ENCODE measurements around the gene TRHDE. TPM values are rescaled to one million over a fixed set of nuclear protein-coding genes. Genes with fewer than 3 reads are reported as not detected.

Gene TRHDE
- total RNA-seq, 4 donors from 2014 or later = 0.77 to 31.2 (median 12.9) TPM

- Histone ChIP-seq H3K9me3 (no peaks in the 10 kb centered on the region), H3K27ac (no peak overlapping the region), H3K4me1 (no peaks in the 10 kb centered on the region), H3K27me3 (no peaks in the 10 kb centered on the region), H3K36me3 (no peaks in the 10 kb centered on the region), H3K4me3 (no peak overlapping the region)
- intact Hi-C loops (cut with DNase I; ENCODE audit: low total_unique reads) = no loop called here
- TF ChIP-seq POLR2A (IDR thresholded peaks at IDR 0.05) (no peak), CTCF (IDR thresholded peaks at IDR 0.05) (no peak)
- no peak for DNase-seq
Measured at GRCh38 chr12:72546106-72546505, 273.9 kb downstream of the TRHDE start.

GRCh38 chr12:72547573-72547972 is 275.4 kb downstream of the TRHDE start:
- DNase-seq = no peak
- Histone ChIP-seq H3K4me1 (no peaks in the 10 kb centered on the region), H3K27ac (no peak overlapping the region), H3K9me3 (no peaks in the 10 kb centered on the region), H3K4me3 (no peak overlapping the region), H3K36me3 (no peaks in the 10 kb centered on the region), H3K27me3 (no peaks in the 10 kb centered on the region)
- TF ChIP-seq CTCF (IDR thresholded peaks at IDR 0.05) (no peak), POLR2A (IDR thresholded peaks at IDR 0.05) (no peak)
- intact Hi-C loops (cut with DNase I; ENCODE audit: low total_unique reads) = no loop called here

- Histone ChIP-seq H3K9me3 (no peaks in the 10 kb centered on the region), H3K4me3 (no peak overlapping the region), H3K27me3 (no peaks in the 10 kb centered on the region), H3K36me3 (no peaks in the 10 kb centered on the region), H3K27ac (no peak overlapping the region), H3K4me1 (no peaks in the 10 kb centered on the region)
- intact Hi-C loops (cut with DNase I; ENCODE audit: low total_unique reads) = no loop called here
- TF ChIP-seq CTCF (IDR thresholded peaks at IDR 0.05) (no peak), POLR2A (IDR thresholded peaks at IDR 0.05) (no peak)
- DNase-seq = no peak
Measured at GRCh38 chr12:72549184-72549583, 277.0 kb downstream of the TRHDE start.

GRCh38 chr12:72560003-72560769 is 288.0 kb downstream of the TRHDE start:
- H3K4me1 ChIP-seq = no peaks in the 10 kb centered on the region
- H3K27ac ChIP-seq = no peak overlapping the region
- no peaks in the 10 kb centered on the region for H3K27me3 ChIP-seq
- TF ChIP-seq POLR2A (IDR thresholded peaks at IDR 0.05) (no peak), CTCF (IDR thresholded peaks at IDR 0.05) (peak in 1 of 4 experiments; percentile 3)
- no peak overlapping the region for H3K4me3 ChIP-seq
- DNase-seq = no peak
- no peaks in the 10 kb centered on the region for H3K9me3 ChIP-seq
- intact Hi-C loops (cut with DNase I; ENCODE audit: low total_unique reads) = no loop called here
- H3K36me3 ChIP-seq = no peaks in the 10 kb centered on the region

GRCh38 chr12:72570601-72571000 is 298.4 kb downstream of the TRHDE start:
- H3K27me3 ChIP-seq = no peaks in the 10 kb centered on the region
- TF ChIP-seq CTCF (IDR thresholded peaks at IDR 0.05) (no peak), POLR2A (IDR thresholded peaks at IDR 0.05) (no peak)
- intact Hi-C loops (cut with DNase I; ENCODE audit: low total_unique reads) = no loop called here
- H3K9me3 ChIP-seq = no peaks in the 10 kb centered on the region
- H3K4me3 ChIP-seq = no peak overlapping the region
- H3K27ac ChIP-seq = no peak overlapping the region
- no peaks in the 10 kb centered on the region for H3K4me1 ChIP-seq
- no peaks in the 10 kb centered on the region for H3K36me3 ChIP-seq
- no peak for DNase-seq
